22Rv1 (cell line): ENCODE results near the gene RLN1.

ENCODE experiments used
- H3K27ac ChIP-seq: fragments of 450-650 bp; 2 replicates; pipeline ENCODE4 v1.5.1; 2017
- ZFX ChIP-seq: fragments of 450-650 bp; IDR thresholded peaks from 2 replicates; pipeline ENCODE4 v1.6.1; 2017; ENCODE audit warnings: antibody characterized with exemption, borderline replicate concordance
- TF ChIP-seq, protein P1 (sequence below): fragments of 450-650 bp; IDR thresholded peaks from 2 replicates; pipeline ENCODE4 v1.5.1; 2017; ENCODE audit warnings: mild to moderate bottlenecking

RLN1 gene

DNA sequence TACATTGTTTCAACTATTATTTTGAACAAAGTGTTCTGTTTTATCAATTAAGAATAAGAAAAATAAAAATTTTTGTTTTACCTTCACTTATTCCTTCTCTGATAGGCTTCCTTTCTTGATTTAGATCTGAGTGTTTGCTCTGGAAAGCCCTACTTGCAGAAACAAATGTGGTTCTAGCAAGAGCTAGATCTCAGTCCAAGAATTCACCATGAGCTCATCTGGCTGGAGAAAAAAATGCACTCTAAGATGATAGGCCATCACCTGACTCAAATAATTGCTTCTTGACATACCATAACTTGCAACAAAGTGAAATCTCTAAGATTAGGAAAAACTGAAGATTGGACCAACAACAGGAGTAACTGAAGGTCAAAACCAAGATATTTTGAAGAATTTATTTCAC lies 28.8 kb downstream of the RLN1 start:
- no peak for TF ChIP-seq ZFX
- TF ChIP-seq, protein P1, sequence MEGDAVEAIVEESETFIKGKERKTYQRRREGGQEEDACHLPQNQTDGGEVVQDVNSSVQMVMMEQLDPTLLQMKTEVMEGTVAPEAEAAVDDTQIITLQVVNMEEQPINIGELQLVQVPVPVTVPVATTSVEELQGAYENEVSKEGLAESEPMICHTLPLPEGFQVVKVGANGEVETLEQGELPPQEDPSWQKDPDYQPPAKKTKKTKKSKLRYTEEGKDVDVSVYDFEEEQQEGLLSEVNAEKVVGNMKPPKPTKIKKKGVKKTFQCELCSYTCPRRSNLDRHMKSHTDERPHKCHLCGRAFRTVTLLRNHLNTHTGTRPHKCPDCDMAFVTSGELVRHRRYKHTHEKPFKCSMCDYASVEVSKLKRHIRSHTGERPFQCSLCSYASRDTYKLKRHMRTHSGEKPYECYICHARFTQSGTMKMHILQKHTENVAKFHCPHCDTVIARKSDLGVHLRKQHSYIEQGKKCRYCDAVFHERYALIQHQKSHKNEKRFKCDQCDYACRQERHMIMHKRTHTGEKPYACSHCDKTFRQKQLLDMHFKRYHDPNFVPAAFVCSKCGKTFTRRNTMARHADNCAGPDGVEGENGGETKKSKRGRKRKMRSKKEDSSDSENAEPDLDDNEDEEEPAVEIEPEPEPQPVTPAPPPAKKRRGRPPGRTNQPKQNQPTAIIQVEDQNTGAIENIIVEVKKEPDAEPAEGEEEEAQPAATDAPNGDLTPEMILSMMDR, result no peak
- no peak overlapping the region for H3K27ac ChIP-seq

GRCh38 chr9:5305741-5306140 lies 33.9 kb downstream of the RLN1 start:
- TF ChIP-seq, protein P1, result no peak
- TF ChIP-seq ZFX, result no peak
- no peak overlapping the region for H3K27ac ChIP-seq

- peak within 1 kb of the TSS; percentile 18; the same call in 1 of the 2 replicates for H3K27ac ChIP-seq
Observed at GRCh38 chr9:5303840-5304795, 35.6 kb downstream of the RLN1 start, which contains the start of gene RLN2. Gene RLN2 (minus strand): TSS chr9:5304716. CDS start chr9:5304580, 136 bp downstream.

GRCh38 chr9:5301544-5301943 lies 38.1 kb downstream of the RLN1 start:
- H3K27ac ChIP-seq, result no peak overlapping the region
- TF ChIP-seq, protein P1, result no peak
- no peak for TF ChIP-seq ZFX

GRCh38 chr9:5292141-5292540 lies 47.5 kb downstream of the RLN1 start:
- no peak overlapping the region for H3K27ac ChIP-seq
- TF ChIP-seq, protein P1, result no peak
- no peak for TF ChIP-seq ZFX

GRCh38 chr9:5288591-5288990 lies 51.1 kb downstream of the RLN1 start:
- H3K27ac ChIP-seq, result no peak overlapping the region
- TF ChIP-seq, protein P1, result no peak
- no peak for TF ChIP-seq ZFX

GRCh38 chr9:5286262-5286661 lies 53.4 kb downstream of the RLN1 start:
- H3K27ac ChIP-seq, result no peak overlapping the region
- TF ChIP-seq, protein P1, result no peak
- no peak for TF ChIP-seq ZFX
